ENCODE measurements around the gene HLA-DPB1.

HLA-DPB1 gene

DNA sequence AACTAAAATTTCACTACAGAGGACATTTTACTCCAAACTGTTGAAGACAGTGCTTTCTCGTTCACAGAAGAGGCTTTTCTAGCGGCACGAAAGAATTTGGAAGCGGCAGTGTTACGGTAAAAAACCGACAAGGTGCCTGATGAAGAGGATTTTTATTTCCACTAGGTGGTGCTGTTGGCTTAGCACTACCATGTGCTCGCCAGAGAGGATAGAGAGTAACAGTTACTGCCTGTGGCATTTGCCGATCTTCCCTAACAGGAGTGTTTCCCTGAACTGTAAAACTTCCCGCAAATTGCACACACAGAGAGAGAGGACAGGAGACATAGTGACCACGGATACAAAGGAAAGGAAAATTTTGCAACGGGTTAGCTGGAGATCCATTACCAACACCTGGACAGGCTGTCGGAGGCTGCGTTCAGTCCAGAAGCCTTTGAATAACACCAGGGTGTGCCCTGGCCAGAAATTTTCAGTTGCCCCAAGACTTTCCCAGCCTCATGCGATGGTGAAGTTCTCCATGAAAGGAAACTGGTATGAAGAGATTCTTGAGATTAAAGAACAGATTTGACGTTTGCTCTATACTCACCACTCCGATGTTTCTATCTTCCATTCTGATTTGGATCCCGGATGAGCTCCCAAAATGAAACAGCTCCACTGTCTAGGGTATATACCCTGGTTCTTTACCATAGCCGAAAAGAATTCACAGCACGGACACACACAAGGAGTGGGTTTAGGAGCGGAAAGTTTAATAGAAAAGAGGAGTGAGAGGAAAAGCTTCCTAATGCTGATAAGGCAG lies 48.1 kb downstream of the HLA-DPB1 start:
- Histone ChIP-seq H3K4me1 (ENCODE audit: insufficient read depth, low read length) (no peaks in the 10 kb centered on the region), H3K9ac (ENCODE audit: low read length) (no peak overlapping the region), H3K36me3 (ENCODE audit: insufficient read depth, low read length) (no peaks in the 10 kb centered on the region), H3K27ac (ENCODE audit: low read depth, low read length) (no peak overlapping the region), H3K27me3 (ENCODE audit: control insufficient read depth in 1 of 2, insufficient read depth in 2 of 2, low read length in 2 of 2) (no peaks in the 10 kb centered on the region), H3K4me3 (ENCODE audit: low read depth in 1 of 2, low read length in 2 of 2) (no peak overlapping the region), H3K9me3 (ENCODE audit: low read length) (no peaks in the 10 kb centered on the region)

- no peaks in the 10 kb centered on the region for H3K27me3 ChIP-seq (ENCODE audit: control insufficient read depth in 1 of 2, insufficient read depth in 2 of 2, low read length in 2 of 2)
- H3K36me3 ChIP-seq (ENCODE audit: insufficient read depth, low read length) = no peaks in the 10 kb centered on the region
- H3K27ac ChIP-seq (ENCODE audit: low read depth, low read length) = no peak overlapping the region
- no peaks in the 10 kb centered on the region for H3K9me3 ChIP-seq (ENCODE audit: low read length)
- no peak overlapping the region for H3K9ac ChIP-seq (ENCODE audit: low read length)
- no peak overlapping the region for H3K4me3 ChIP-seq (ENCODE audit: low read depth in 1 of 2, low read length in 2 of 2)
- no peaks in the 10 kb centered on the region for H3K4me1 ChIP-seq (ENCODE audit: insufficient read depth, low read length)
Measured at GRCh38 chr6:33124525-33124901, 48.7 kb downstream of the HLA-DPB1 start.

DNA sequence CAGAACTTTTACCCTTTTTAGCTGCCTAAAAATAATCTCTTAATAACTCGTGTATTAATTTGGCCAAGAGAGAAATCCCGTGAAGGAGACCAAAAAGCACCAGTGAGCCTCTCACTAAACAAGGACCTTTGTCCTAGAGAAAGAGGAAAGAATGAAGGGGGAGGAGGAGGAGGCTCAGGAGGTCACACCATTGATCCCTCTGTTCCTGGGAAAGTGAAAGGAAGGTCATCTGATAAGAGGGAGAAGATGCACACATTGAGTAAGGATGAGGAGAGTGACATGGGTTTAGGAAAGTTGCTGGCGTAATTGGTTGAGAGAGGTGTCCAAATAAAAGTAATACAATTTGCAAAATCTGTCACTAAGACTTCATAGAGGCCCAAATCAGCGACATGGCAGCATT lies 49.2 kb downstream of the HLA-DPB1 start:
- no peak overlapping the region for H3K4me3 ChIP-seq (ENCODE audit: low read depth in 1 of 2, low read length in 2 of 2)
- no peak overlapping the region for H3K9ac ChIP-seq (ENCODE audit: low read length)

GRCh38 chr6:33126101-33126714 lies 50.4 kb downstream of the HLA-DPB1 start:
- Histone ChIP-seq H3K36me3 (ENCODE audit: insufficient read depth, low read length) (no peaks in the 10 kb centered on the region), H3K9ac (ENCODE audit: low read length) (no peak overlapping the region), H3K4me1 (ENCODE audit: insufficient read depth, low read length) (no peaks in the 10 kb centered on the region), H3K9me3 (ENCODE audit: low read length) (no peaks in the 10 kb centered on the region), H3K27ac (ENCODE audit: low read depth, low read length) (no peak overlapping the region), H3K27me3 (ENCODE audit: control insufficient read depth in 1 of 2, insufficient read depth in 2 of 2, low read length in 2 of 2) (no peaks in the 10 kb centered on the region), H3K4me3 (ENCODE audit: low read depth in 1 of 2, low read length in 2 of 2) (no peak overlapping the region)

More for the DNA sequence above, 49.2 kb downstream of the HLA-DPB1 start:
- H3K27me3 ChIP-seq (ENCODE audit: control insufficient read depth in 1 of 2, insufficient read depth in 2 of 2, low read length in 2 of 2) = no peaks in the 10 kb centered on the region
- H3K9me3 ChIP-seq (ENCODE audit: low read length) = no peaks in the 10 kb centered on the region
- H3K36me3 ChIP-seq (ENCODE audit: insufficient read depth, low read length) = no peaks in the 10 kb centered on the region
- H3K27ac ChIP-seq (ENCODE audit: low read depth, low read length) = no peak overlapping the region
- no peaks in the 10 kb centered on the region for H3K4me1 ChIP-seq (ENCODE audit: insufficient read depth, low read length)

GRCh38 chr6:33128318-33128717 lies 52.5 kb downstream of the HLA-DPB1 start:
- H3K27ac ChIP-seq (ENCODE audit: low read depth, low read length) = no peak overlapping the region
- no peaks in the 10 kb centered on the region for H3K27me3 ChIP-seq (ENCODE audit: control insufficient read depth in 1 of 2, insufficient read depth in 2 of 2, low read length in 2 of 2)
- no peaks in the 10 kb centered on the region for H3K9me3 ChIP-seq (ENCODE audit: low read length)
- no peaks in the 10 kb centered on the region for H3K4me1 ChIP-seq (ENCODE audit: insufficient read depth, low read length)
- H3K36me3 ChIP-seq (ENCODE audit: insufficient read depth, low read length) = no peaks in the 10 kb centered on the region
- no peak overlapping the region for H3K4me3 ChIP-seq (ENCODE audit: low read depth in 1 of 2, low read length in 2 of 2)
- no peak overlapping the region for H3K9ac ChIP-seq (ENCODE audit: low read length)

DNA sequence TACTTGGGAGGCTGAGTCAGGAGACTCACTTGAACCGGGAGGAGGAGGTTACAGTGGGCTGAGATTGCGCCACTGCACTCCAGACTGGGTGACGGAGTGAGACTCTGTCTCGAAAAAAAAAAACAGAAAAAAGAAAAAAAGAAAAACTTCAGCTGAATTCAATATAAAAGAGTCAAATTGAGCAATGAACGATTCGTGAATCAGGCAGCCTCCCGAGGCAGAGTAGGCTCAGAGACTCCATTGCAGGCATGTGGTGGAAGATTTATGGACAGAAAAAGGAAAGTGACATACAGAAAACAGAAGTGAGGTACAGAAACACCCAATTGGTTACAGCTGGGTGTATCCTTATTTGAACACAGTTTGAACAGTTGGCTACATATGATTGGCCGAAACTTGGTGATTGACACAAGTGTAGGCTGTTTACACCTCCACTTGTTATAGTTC lies 56.3 kb downstream of the HLA-DPB1 start:
- Histone ChIP-seq H3K27ac (ENCODE audit: low read depth, low read length) (no peak overlapping the region), H3K27me3 (ENCODE audit: control insufficient read depth in 1 of 2, insufficient read depth in 2 of 2, low read length in 2 of 2) (no peaks in the 10 kb centered on the region), H3K4me3 (ENCODE audit: low read depth in 1 of 2, low read length in 2 of 2) (no peak overlapping the region), H3K36me3 (ENCODE audit: insufficient read depth, low read length) (no peaks in the 10 kb centered on the region), H3K9ac (ENCODE audit: low read length) (no peak overlapping the region), H3K4me1 (ENCODE audit: insufficient read depth, low read length) (no peaks in the 10 kb centered on the region), H3K9me3 (ENCODE audit: low read length) (no peaks in the 10 kb centered on the region)

DNA sequence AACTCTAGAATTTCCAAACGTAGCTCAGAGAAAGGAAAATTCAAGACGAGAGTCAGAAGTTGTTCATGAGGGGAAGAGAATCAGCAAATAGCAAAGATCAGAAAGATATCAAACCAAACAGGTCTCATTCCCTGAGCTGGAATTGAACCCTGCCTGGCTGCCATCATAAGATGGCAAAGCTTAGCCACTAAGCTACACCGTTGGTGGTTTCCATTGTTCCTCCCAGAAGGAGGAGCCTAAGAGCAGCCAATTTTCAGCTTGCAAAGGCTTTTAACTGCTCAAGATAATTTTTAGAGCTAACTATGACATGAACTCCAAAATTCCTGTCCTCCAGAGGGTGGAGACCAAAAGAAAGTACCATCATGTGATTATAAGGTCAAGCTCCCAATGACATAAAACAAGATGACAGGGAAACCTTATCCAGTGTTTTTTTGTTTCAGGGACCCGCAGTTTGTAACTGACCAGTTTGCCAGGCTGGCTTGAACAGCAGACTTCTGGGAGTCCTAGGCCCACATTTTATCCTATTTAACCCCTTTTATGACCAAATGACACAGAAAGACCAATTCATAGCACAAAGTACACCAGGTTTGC lies 60.6 kb downstream of the HLA-DPB1 start:
- Histone ChIP-seq H3K4me1 (ENCODE audit: insufficient read depth, low read length) (no peaks in the 10 kb centered on the region), H3K27me3 (ENCODE audit: control insufficient read depth in 1 of 2, insufficient read depth in 2 of 2, low read length in 2 of 2) (no peaks in the 10 kb centered on the region), H3K27ac (ENCODE audit: low read depth, low read length) (no peak overlapping the region), H3K36me3 (ENCODE audit: insufficient read depth, low read length) (no peaks in the 10 kb centered on the region), H3K9me3 (ENCODE audit: low read length) (no peaks in the 10 kb centered on the region), H3K4me3 (ENCODE audit: low read depth in 1 of 2, low read length in 2 of 2) (no peak overlapping the region), H3K9ac (ENCODE audit: low read length) (no peak overlapping the region)

Measured in muscle layer of colon (tissue), 2 donors.